ENCODE data around the gene TNRC6A. TPM values are rescaled to one million over a fixed set of nuclear protein-coding genes. Genes with fewer than 3 reads are reported as not detected.

The TNRC6A gene
- total RNA-seq, 2 donors from 2014 or later: 81.5 to 84.7 TPM

- no peak for TF ChIP-seq CTCF (conservative IDR thresholded peaks at IDR 0.05)
- H3K4me3 Mint-ChIP-seq: no peak overlapping the region
- Histone ChIP-seq H3K4me3 (ENCODE audit: low read length) (no peak overlapping the region), H3K36me3 (ENCODE audit: control insufficient read depth, insufficient read depth, low read length) (no peaks in the 10 kb centered on the region), H3K27ac (ENCODE audit: low read depth, low read length) (no peak overlapping the region), H3K9ac (ENCODE audit: extremely low read depth, low read length, poor library complexity, severe bottlenecking) (no peak overlapping the region), H3K27me3 (ENCODE audit: control insufficient read depth, insufficient read depth, low read length, poor library complexity, severe bottlenecking) (no peaks in the 10 kb centered on the region), H3K9me3 (ENCODE audit: control insufficient read depth, low read length) (no peaks in the 10 kb centered on the region), H3K4me1 (ENCODE audit: control insufficient read depth, insufficient read depth, low read length) (no peaks in the 10 kb centered on the region)
- no peak for DNase-seq
- H3K4me1 Mint-ChIP-seq: no peaks in the 10 kb centered on the region
- no peaks in the 10 kb centered on the region for H3K36me3 Mint-ChIP-seq (ENCODE audit: low read depth)
- H3K27me3 Mint-ChIP-seq (ENCODE audit: insufficient read depth): no peaks in the 10 kb centered on the region
- H3K9me3 Mint-ChIP-seq: peaks cover 2% of the 10 kb centered on the region
- no peak overlapping the region for H3K27ac Mint-ChIP-seq
- 94 to 100% methylated on average over 2 to 6 of the region's 6 CpGs for WGBS, 2 experiments (ENCODE audit: insufficient coverage in 1 of 2, insufficient read length in 1 of 2)
Observed at GRCh38 chr16:24721830-24722238, 7.6 kb upstream of the TNRC6A start.

- peaks cover 2% of the 10 kb centered on the region for H3K9me3 Mint-ChIP-seq
- Histone ChIP-seq H3K9me3 (ENCODE audit: control insufficient read depth, low read length) (no peaks in the 10 kb centered on the region), H3K4me3 (ENCODE audit: low read length) (no peak overlapping the region), H3K27ac (ENCODE audit: low read depth, low read length) (no peak overlapping the region), H3K36me3 (ENCODE audit: control insufficient read depth, insufficient read depth, low read length) (no peaks in the 10 kb centered on the region), H3K9ac (ENCODE audit: extremely low read depth, low read length, poor library complexity, severe bottlenecking) (no peak overlapping the region), H3K27me3 (ENCODE audit: control insufficient read depth, insufficient read depth, low read length, poor library complexity, severe bottlenecking) (no peaks in the 10 kb centered on the region), H3K4me1 (ENCODE audit: control insufficient read depth, insufficient read depth, low read length) (no peaks in the 10 kb centered on the region)
- H3K36me3 Mint-ChIP-seq (ENCODE audit: low read depth): no peaks in the 10 kb centered on the region
- peaks cover 1% of the 10 kb centered on the region for H3K4me1 Mint-ChIP-seq
- no peak for TF ChIP-seq CTCF (conservative IDR thresholded peaks at IDR 0.05)
- no peaks in the 10 kb centered on the region for H3K27me3 Mint-ChIP-seq (ENCODE audit: insufficient read depth)
- DNase-seq: no peak
- no peak overlapping the region for H3K4me3 Mint-ChIP-seq
- no peak overlapping the region for H3K27ac Mint-ChIP-seq
Observed at GRCh38 chr16:24723663-24724062, 5.8 kb upstream of the TNRC6A start.

GRCh38 chr16:24728011-24728410 is 1.4 kb upstream of the TNRC6A start:
- no peak overlapping the region for H3K27ac ChIP-seq (ENCODE audit: low read depth, low read length)
- peaks cover 14% of the 10 kb centered on the region for H3K36me3 ChIP-seq (ENCODE audit: control insufficient read depth, insufficient read depth, low read length)
- Mint-ChIP-seq H3K4me3 (no peak overlapping the region), H3K9me3 (no peaks in the 10 kb centered on the region), H3K36me3 (ENCODE audit: low read depth) (peaks cover 12% of the 10 kb centered on the region), H3K27me3 (ENCODE audit: insufficient read depth) (no peaks in the 10 kb centered on the region), H3K27ac (no peak overlapping the region), H3K4me1 (peaks cover 18% of the 10 kb centered on the region)
- no peak for DNase-seq
- no peaks in the 10 kb centered on the region for H3K27me3 ChIP-seq (ENCODE audit: control insufficient read depth, insufficient read depth, low read length, poor library complexity, severe bottlenecking)
- H3K4me1 ChIP-seq (ENCODE audit: control insufficient read depth, insufficient read depth, low read length): peaks cover 6% of the 10 kb centered on the region
- no peak overlapping the region for H3K4me3 ChIP-seq (ENCODE audit: low read length)
- 96 to 97% methylated on average over 13 to 18 of the region's 18 CpGs for WGBS, 2 experiments (ENCODE audit: insufficient coverage in 1 of 2, insufficient read length in 1 of 2)
- no peaks in the 10 kb centered on the region for H3K9me3 ChIP-seq (ENCODE audit: control insufficient read depth, low read length)
- no peak for TF ChIP-seq CTCF (conservative IDR thresholded peaks at IDR 0.05)
- H3K9ac ChIP-seq (ENCODE audit: extremely low read depth, low read length, poor library complexity, severe bottlenecking): no peak overlapping the region

All from endodermal cell (in vitro differentiated cells).